CD8-positive, alpha-beta memory T cell (primary cell): Measurements from ENCODE around the gene DSCAML1. TPM values are rescaled to one million over a fixed set of nuclear protein-coding genes. Genes with fewer than 3 reads are reported as not detected.

ENCODE experiments used
- CTCF ChIA-PET: fragments of 350-600 bp; sonication (Branson Sonifier 250); formaldehyde crosslinking; loops from one replicate; lab custom pipeline; 2021; ENCODE audit warnings: antibody characterized with exemption; lab: Charles Lee
- POLR2A ChIA-PET: fragments of 350-600 bp; sonication (Branson Sonifier 250); formaldehyde crosslinking; loops from one replicate; lab custom pipeline; 2021; ENCODE audit warnings: antibody characterized with exemption; lab: Charles Lee
- DNase-seq, 5 donors: peaks; one replicate each; pipeline versions ENCODE4 v3.0.0 to v3.0.0-alpha.2; 2020 to 2022; ENCODE audit warnings: mixed read lengths in 1 of 5
- H3K27ac ChIP-seq: one replicate; pipeline ENCODE4 v1.7.0; 2013; ENCODE audit warnings: low read depth, mild to moderate bottlenecking, low read length, moderate library complexity
- H3K27me3 ChIP-seq: 2 replicates; pipeline ENCODE4 v1.7.0; 2013; ENCODE audit warnings: low read length, mild to moderate bottlenecking; ENCODE audit not compliant: insufficient read depth, poor library complexity, severe bottlenecking
- H3K36me3 ChIP-seq: 2 replicates; pipeline ENCODE4 v1.7.0; 2013; ENCODE audit warnings: mild to moderate bottlenecking, low read length, moderate library complexity; ENCODE audit not compliant: insufficient read depth
- H3K4me1 ChIP-seq: 2 replicates; pipeline ENCODE4 v1.7.0; 2013; ENCODE audit warnings: mild to moderate bottlenecking, low read length, moderate library complexity; ENCODE audit not compliant: insufficient read depth
- H3K4me3 ChIP-seq: 2 replicates; pipeline ENCODE4 v1.7.0; 2013; ENCODE audit warnings: mild to moderate bottlenecking, low read length
- H3K9me3 ChIP-seq: 2 replicates; pipeline ENCODE4 v1.7.0; 2013; ENCODE audit warnings: mild to moderate bottlenecking, low read length
- H3K27ac Mint-ChIP-seq, 8 donors: one replicate each; pipeline ENCODE4 v1.8.0; 2020 to 2021; ENCODE audit warnings: mixed read lengths in 8 of 8, mild to moderate bottlenecking in 6 of 8, inconsistent platforms in 3 of 8, moderate library complexity in 3 of 8
- H3K27me3 Mint-ChIP-seq, 2 donors: one replicate each; pipeline ENCODE4 v1.8.0; 2020 to 2021; ENCODE audit warnings: mixed read lengths in 2 of 2, mild to moderate bottlenecking in 1 of 2, moderate library complexity in 1 of 2
- H3K36me3 Mint-ChIP-seq, 3 donors: one replicate each; pipeline ENCODE4 v1.8.0; 2020 to 2021; ENCODE audit warnings: mixed read lengths in 3 of 3, inconsistent platforms in 1 of 3, mild to moderate bottlenecking in 1 of 3
- H3K4me1 Mint-ChIP-seq, 3 donors: one replicate each; pipeline ENCODE4 v1.8.0; 2020 to 2021; ENCODE audit warnings: mixed read lengths in 3 of 3, inconsistent platforms in 1 of 3, mild to moderate bottlenecking in 1 of 3
- H3K4me3 Mint-ChIP-seq, 7 donors: one replicate each; pipeline ENCODE4 v1.8.0; 2020 to 2021; ENCODE audit warnings: mixed read lengths in 7 of 7, mild to moderate bottlenecking in 6 of 7, moderate library complexity in 4 of 7, inconsistent platforms in 2 of 7
- H3K9me3 Mint-ChIP-seq, 5 donors: one replicate each; pipeline ENCODE4 v1.8.0; 2020 to 2022; ENCODE audit warnings: mixed read lengths in 5 of 5, mild to moderate bottlenecking in 3 of 5, moderate library complexity in 2 of 5, inconsistent platforms in 1 of 5
- polyA plus RNA-seq: library from polyadenylated mRNA; unstranded; fragments of 300-500 nt; fragmentation: Illumina TruSeq; gene quantifications from one replicate; pipeline ENCODE4 v1.2.3, GENCODE V29; 2021
- total RNA-seq, 2 experiments: library from RNA; stranded (reverse); gene quantifications; one replicate each; pipeline ENCODE4 v1.2.3, GENCODE V29; 2021

DSCAML1 gene
- total and polyA plus RNA-seq, 3 experiments from 2014 or later, result 0.48 to 0.91 TPM; not detected in 1

- POLR2A ChIA-PET, result no interaction called here
- Mint-ChIP-seq H3K27me3 (peaks cover 19 to 41% of the 10 kb centered on the region in 2 donors), H3K4me3 (peak overlapping the region in 1 of 7 donors; percentile 38), H3K4me1 (peaks cover 5 to 10% (median 7%) of the 10 kb centered on the region in 3 donors), H3K36me3 (no peaks in the 10 kb centered on the region), H3K27ac (no peak overlapping the region), H3K9me3 (no peaks in the 10 kb centered on the region)
- DNase-seq, result no peak
- CTCF ChIA-PET, result no interaction called here
- Histone ChIP-seq H3K27ac (no peak overlapping the region), H3K9me3 (no peaks in the 10 kb centered on the region), H3K4me3 (no peak overlapping the region), H3K36me3 (no peaks in the 10 kb centered on the region), H3K4me1 (no peaks in the 10 kb centered on the region), H3K27me3 (no peaks in the 10 kb centered on the region)
Measured at GRCh38 chr11:117705866-117706265, 91.2 kb downstream of the DSCAML1 start.

DNA sequence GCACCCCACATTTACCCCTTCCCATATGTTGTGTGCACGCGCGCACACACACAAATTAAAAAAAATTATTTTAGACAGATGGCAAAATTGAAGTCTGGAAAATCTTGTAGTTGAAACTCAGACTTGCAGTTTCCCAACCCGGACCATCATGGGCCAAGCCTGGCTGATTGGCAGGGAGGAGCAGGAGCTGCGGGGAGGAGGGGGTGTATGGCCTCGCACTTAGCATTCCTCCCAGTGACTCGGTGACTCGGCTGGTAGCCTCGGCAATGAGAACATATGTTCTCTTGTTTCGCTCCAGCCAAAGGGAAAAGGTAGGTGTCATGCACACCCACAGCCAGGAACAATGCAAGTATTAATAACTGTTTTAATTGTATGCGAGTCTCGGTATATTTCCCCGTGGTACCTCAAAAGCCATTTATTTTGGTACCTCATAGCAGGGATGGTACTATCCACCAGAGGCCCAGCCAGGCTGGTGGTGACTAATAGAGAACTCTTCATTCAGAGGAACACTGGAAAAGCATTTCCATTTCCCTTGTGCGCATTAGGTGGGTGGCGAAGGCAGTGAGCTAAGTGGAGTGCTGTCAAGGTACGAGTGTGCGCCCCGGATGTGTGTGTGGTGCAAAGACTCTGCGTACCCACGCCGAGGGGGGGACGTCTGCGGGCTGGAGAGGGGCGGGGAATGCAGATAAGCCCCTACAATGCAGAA is 92.5 kb downstream of the DSCAML1 start:
- Histone ChIP-seq H3K27me3 (no peaks in the 10 kb centered on the region), H3K4me3 (no peak overlapping the region), H3K36me3 (no peaks in the 10 kb centered on the region), H3K9me3 (no peaks in the 10 kb centered on the region), H3K4me1 (no peaks in the 10 kb centered on the region), H3K27ac (no peak overlapping the region)
- ChIA-PET CTCF (no interaction called here), POLR2A (no interaction called here)
- no peak overlapping the region for H3K4me3 Mint-ChIP-seq
- DNase-seq, result no peak
- peaks cover 23 to 40% of the 10 kb centered on the region in 2 donors for H3K27me3 Mint-ChIP-seq
- no peaks in the 10 kb centered on the region for H3K9me3 Mint-ChIP-seq
- no peaks in the 10 kb centered on the region for H3K36me3 Mint-ChIP-seq
- H3K4me1 Mint-ChIP-seq, result peaks cover 5 to 10% (median 7%) of the 10 kb centered on the region in 3 donors
- H3K27ac Mint-ChIP-seq, result no peak overlapping the region

DNA sequence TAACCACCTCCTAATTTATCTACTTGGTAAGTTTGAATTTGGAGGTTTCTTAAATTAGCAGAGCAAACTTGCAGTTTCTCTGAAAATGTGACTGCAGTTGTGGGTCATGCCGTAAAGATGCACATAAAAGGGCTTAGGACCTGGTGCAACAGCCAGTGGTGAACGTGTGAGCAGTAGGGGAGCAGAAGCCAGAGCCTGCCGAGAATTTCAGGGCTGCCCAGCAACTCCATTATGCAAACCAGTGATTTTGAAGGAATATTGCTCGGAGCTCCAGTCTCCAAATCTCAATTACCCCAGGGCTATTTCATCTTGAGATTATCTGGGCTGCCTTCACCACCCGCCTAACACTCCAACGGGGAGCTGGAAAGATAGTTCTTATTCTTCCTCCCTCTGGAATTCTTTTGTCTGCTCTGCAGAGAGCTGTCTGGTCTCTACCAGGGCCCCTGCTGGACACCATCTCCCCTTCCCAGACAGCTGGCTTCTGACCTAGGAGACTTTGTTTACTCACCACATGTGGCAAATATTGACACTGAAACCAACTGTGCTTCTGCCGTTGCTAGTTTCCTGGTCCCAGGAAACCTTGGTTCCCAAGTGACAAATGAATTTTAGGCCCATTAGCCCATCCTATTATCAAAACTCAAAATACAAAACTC is 93.9 kb downstream of the DSCAML1 start:
- Histone ChIP-seq H3K9me3 (no peaks in the 10 kb centered on the region), H3K27me3 (no peaks in the 10 kb centered on the region), H3K4me1 (no peaks in the 10 kb centered on the region), H3K36me3 (no peaks in the 10 kb centered on the region), H3K4me3 (no peak overlapping the region), H3K27ac (no peak overlapping the region)
- POLR2A ChIA-PET, result no interaction called here
- Mint-ChIP-seq H3K27ac (peak overlapping the region in 1 of 8 donors; percentile 43), H3K9me3 (no peaks in the 10 kb centered on the region), H3K36me3 (peaks cover 0 to 2% (median 0%) of the 10 kb centered on the region in 3 donors), H3K4me1 (peaks cover 5 to 10% (median 7%) of the 10 kb centered on the region in 3 donors), H3K4me3 (no peak overlapping the region), H3K27me3 (peaks cover 22 to 43% of the 10 kb centered on the region in 2 donors)
- DNase-seq, result no peak
- CTCF ChIA-PET, result no interaction called here

DNA sequence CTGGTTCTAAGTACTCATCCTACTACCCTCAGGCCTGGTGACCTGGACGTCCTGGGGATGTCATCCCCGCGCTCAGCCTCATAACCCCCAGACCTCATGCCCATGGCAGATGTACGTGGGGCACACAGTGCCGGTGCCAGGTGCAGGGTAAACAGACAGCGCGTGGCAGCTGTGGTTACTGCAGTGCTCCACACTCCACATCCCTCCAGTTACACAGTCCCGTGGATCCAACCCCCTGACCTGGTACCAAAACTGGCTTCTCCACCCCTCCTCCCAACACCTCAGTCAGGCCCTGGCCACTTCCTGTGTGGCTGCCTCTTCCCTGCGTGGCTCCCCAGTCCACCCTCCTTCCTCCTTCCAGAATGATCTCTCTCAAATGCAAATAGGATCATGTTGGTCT is 95.2 kb downstream of the DSCAML1 start:
- Histone ChIP-seq H3K27ac (no peak overlapping the region), H3K36me3 (no peaks in the 10 kb centered on the region), H3K9me3 (no peaks in the 10 kb centered on the region), H3K4me3 (no peak overlapping the region), H3K4me1 (no peaks in the 10 kb centered on the region), H3K27me3 (no peaks in the 10 kb centered on the region)
- H3K27me3 Mint-ChIP-seq, result peaks cover 16 to 40% of the 10 kb centered on the region in 2 donors
- POLR2A ChIA-PET, result no interaction called here
- H3K4me1 Mint-ChIP-seq, result peaks cover 5 to 10% (median 7%) of the 10 kb centered on the region in 3 donors
- H3K9me3 Mint-ChIP-seq, result no peaks in the 10 kb centered on the region
- CTCF ChIA-PET, result no interaction called here
- peaks cover 0 to 2% (median 0%) of the 10 kb centered on the region in 3 donors for H3K36me3 Mint-ChIP-seq
- H3K4me3 Mint-ChIP-seq, result no peak overlapping the region
- no peak overlapping the region for H3K27ac Mint-ChIP-seq
- no peak for DNase-seq

DNA sequence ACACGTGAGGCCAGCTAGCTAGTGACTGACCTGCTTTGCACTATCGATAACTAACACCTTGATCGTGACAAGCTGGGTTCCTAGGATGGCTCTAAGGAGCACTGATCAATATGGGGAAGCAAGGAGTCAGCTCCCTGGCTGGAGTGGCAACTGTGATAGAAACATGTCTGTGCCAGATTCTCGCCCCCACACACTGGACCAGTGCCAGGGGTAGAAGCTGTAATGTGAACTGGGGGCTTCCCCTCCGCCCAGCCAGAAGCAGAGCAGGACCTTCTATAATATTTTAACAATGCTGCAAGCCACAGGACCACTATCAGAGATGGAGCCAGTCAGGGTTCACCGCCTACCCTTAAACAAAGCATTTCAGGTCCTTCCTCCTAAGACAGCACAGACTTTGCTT is 96.5 kb downstream of the DSCAML1 start:
- Mint-ChIP-seq H3K4me1 (peaks cover 5 to 10% (median 7%) of the 10 kb centered on the region in 3 donors), H3K27ac (no peak overlapping the region), H3K9me3 (no peaks in the 10 kb centered on the region), H3K36me3 (peaks cover 0 to 2% (median 0%) of the 10 kb centered on the region in 3 donors), H3K27me3 (peaks cover 13 to 40% of the 10 kb centered on the region in 2 donors), H3K4me3 (no peak overlapping the region)
- Histone ChIP-seq H3K9me3 (no peaks in the 10 kb centered on the region), H3K36me3 (no peaks in the 10 kb centered on the region), H3K4me1 (no peaks in the 10 kb centered on the region), H3K27me3 (no peaks in the 10 kb centered on the region), H3K27ac (no peak overlapping the region), H3K4me3 (no peak overlapping the region)
- CTCF ChIA-PET, result no interaction called here
- POLR2A ChIA-PET, result no interaction called here
- DNase-seq, result no peak

- ChIA-PET CTCF (no interaction called here), POLR2A (no interaction called here)
- Mint-ChIP-seq H3K27ac (no peak overlapping the region), H3K9me3 (no peaks in the 10 kb centered on the region), H3K4me1 (peaks cover 3 to 6% (median 6%) of the 10 kb centered on the region in 3 donors), H3K36me3 (peaks cover 0 to 2% (median 0%) of the 10 kb centered on the region in 3 donors), H3K4me3 (no peak overlapping the region), H3K27me3 (peaks cover 7 to 27% of the 10 kb centered on the region in 2 donors)
- Histone ChIP-seq H3K36me3 (no peaks in the 10 kb centered on the region), H3K27ac (no peak overlapping the region), H3K4me3 (no peak overlapping the region), H3K27me3 (no peaks in the 10 kb centered on the region), H3K4me1 (no peaks in the 10 kb centered on the region), H3K9me3 (no peaks in the 10 kb centered on the region)
- DNase-seq, result no peak
Measured at GRCh38 chr11:117697319-117697718, 99.7 kb downstream of the DSCAML1 start.

- Mint-ChIP-seq H3K4me1 (no peaks in the 10 kb centered on the region), H3K27me3 (peaks cover 5 to 19% of the 10 kb centered on the region in 2 donors), H3K4me3 (no peak overlapping the region), H3K9me3 (no peaks in the 10 kb centered on the region), H3K27ac (no peak overlapping the region), H3K36me3 (peaks cover 0 to 2% (median 0%) of the 10 kb centered on the region in 3 donors)
- Histone ChIP-seq H3K27me3 (no peaks in the 10 kb centered on the region), H3K27ac (no peak overlapping the region), H3K36me3 (no peaks in the 10 kb centered on the region), H3K9me3 (no peaks in the 10 kb centered on the region), H3K4me3 (no peak overlapping the region), H3K4me1 (no peaks in the 10 kb centered on the region)
- CTCF ChIA-PET, result no interaction called here
- POLR2A ChIA-PET, result no interaction called here
- no peak for DNase-seq
Measured at GRCh38 chr11:117696540-117696939, 100.5 kb downstream of the DSCAML1 start.

DNA sequence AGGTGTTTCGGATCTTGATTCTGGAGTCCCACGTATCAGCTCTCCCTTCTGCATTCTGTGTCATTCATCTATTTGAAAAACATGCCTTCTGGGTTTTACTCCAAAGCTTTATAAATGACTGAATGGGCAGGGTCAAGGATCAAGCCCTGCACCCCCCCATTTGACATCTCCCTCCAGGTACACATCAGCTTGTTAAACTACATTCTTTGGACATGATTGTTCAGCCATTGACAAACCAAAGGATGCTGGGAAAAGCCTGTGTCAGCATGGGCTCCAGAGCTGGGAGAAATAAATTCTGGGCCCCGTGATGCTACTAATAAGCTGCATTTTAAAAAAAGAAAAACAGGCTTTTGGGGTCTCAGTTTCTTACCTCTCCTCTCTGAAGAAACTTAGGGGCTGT is 103.7 kb downstream of the DSCAML1 start:
- Histone ChIP-seq H3K4me1 (no peaks in the 10 kb centered on the region), H3K27me3 (no peaks in the 10 kb centered on the region), H3K4me3 (no peak overlapping the region), H3K36me3 (no peaks in the 10 kb centered on the region), H3K27ac (no peak overlapping the region), H3K9me3 (no peaks in the 10 kb centered on the region)
- H3K4me1 Mint-ChIP-seq, result no peaks in the 10 kb centered on the region
- CTCF ChIA-PET, result no interaction called here
- H3K27ac Mint-ChIP-seq, result no peak overlapping the region
- no peak overlapping the region for H3K4me3 Mint-ChIP-seq
- H3K27me3 Mint-ChIP-seq, result peaks cover 1 to 3% of the 10 kb centered on the region in 2 donors
- no peaks in the 10 kb centered on the region for H3K9me3 Mint-ChIP-seq
- no peaks in the 10 kb centered on the region for H3K36me3 Mint-ChIP-seq
- POLR2A ChIA-PET, result no interaction called here
- no peak for DNase-seq
